Measurements from ENCODE around the gene ANKHD1.
"Not testable (repeated sequence)": the region's sequence is repeated elsewhere in the genome, so short reads cannot be mapped to it uniquely, and the experiment has no call there.

The ANKHD1 gene

GRCh38 chr5:140421375-140421774 lies 19.7 kb downstream of the ANKHD1 start:
- not testable (repeated sequence) for DNase-seq (ENCODE audit: low read depth in 3 of 3)

- DNase-seq (ENCODE audit: low read depth in 3 of 3) = no peak
Measured at GRCh38 chr5:140423609-140424008, 22.0 kb downstream of the ANKHD1 start.

GRCh38 chr5:140424135-140424534 lies 22.5 kb downstream of the ANKHD1 start:
- no peak for DNase-seq (ENCODE audit: low read depth in 3 of 3)

GRCh38 chr5:140427726-140428125 lies 26.1 kb downstream of the ANKHD1 start:
- DNase-seq (ENCODE audit: low read depth in 3 of 3) = not testable (repeated sequence)

GRCh38 chr5:140429724-140430123 lies 28.1 kb downstream of the ANKHD1 start:
- no peak for DNase-seq (ENCODE audit: low read depth in 3 of 3)

GRCh38 chr5:140432212-140432611 lies 30.6 kb downstream of the ANKHD1 start:
- DNase-seq (ENCODE audit: low read depth in 3 of 3) = no peak

GRCh38 chr5:140432916-140433315 lies 31.3 kb downstream of the ANKHD1 start:
- DNase-seq (ENCODE audit: low read depth in 3 of 3) = no peak

GRCh38 chr5:140457368-140457767 lies 55.7 kb downstream of the ANKHD1 start:
- not testable (repeated sequence) for DNase-seq (ENCODE audit: low read depth in 3 of 3)

GRCh38 chr5:140466981-140467742 lies 65.5 kb downstream of the ANKHD1 start:
- no peak for DNase-seq (ENCODE audit: low read depth in 3 of 3)

GRCh38 chr5:140468188-140468587 lies 66.6 kb downstream of the ANKHD1 start:
- DNase-seq (ENCODE audit: low read depth in 3 of 3) = no peak

- no peak for DNase-seq (ENCODE audit: low read depth in 3 of 3)
Measured at GRCh38 chr5:140469259-140469658, 67.6 kb downstream of the ANKHD1 start.

GRCh38 chr5:140480310-140481014 lies 78.8 kb downstream of the ANKHD1 start:
- no peak for DNase-seq (ENCODE audit: low read depth in 3 of 3)

GRCh38 chr5:140481758-140482157 lies 80.1 kb downstream of the ANKHD1 start:
- no peak for DNase-seq (ENCODE audit: low read depth in 3 of 3)

GRCh38 chr5:140483055-140483454 lies 81.4 kb downstream of the ANKHD1 start:
- no peak for DNase-seq (ENCODE audit: low read depth in 3 of 3)

GRCh38 chr5:140488141-140488540 lies 86.5 kb downstream of the ANKHD1 start:
- DNase-seq (ENCODE audit: low read depth in 3 of 3) = not testable (repeated sequence)

- DNase-seq (ENCODE audit: low read depth in 3 of 3) = no peak
Measured at GRCh38 chr5:140488914-140489313, 87.3 kb downstream of the ANKHD1 start.

- DNase-seq (ENCODE audit: low read depth in 3 of 3) = no peak
Measured at GRCh38 chr5:140497897-140498296, 96.3 kb downstream of the ANKHD1 start.

- DNase-seq (ENCODE audit: low read depth in 3 of 3) = no peak
Measured at GRCh38 chr5:140498591-140498990, 97.0 kb downstream of the ANKHD1 start.

GRCh38 chr5:140502834-140503233 lies 101.2 kb downstream of the ANKHD1 start:
- DNase-seq (ENCODE audit: low read depth in 3 of 3) = no peak

- no peak for DNase-seq (ENCODE audit: low read depth in 3 of 3)
Measured at GRCh38 chr5:140509898-140510297, 108.3 kb downstream of the ANKHD1 start.

- no peak for DNase-seq (ENCODE audit: low read depth in 3 of 3)
Measured at GRCh38 chr5:140513124-140513523, 111.5 kb downstream of the ANKHD1 start.

- DNase-seq (ENCODE audit: low read depth in 3 of 3) = no peak
Measured at GRCh38 chr5:140524003-140524402, 122.4 kb downstream of the ANKHD1 start.

- no peak for DNase-seq (ENCODE audit: low read depth in 3 of 3)
Measured at GRCh38 chr5:140540227-140540626, 138.6 kb downstream of the ANKHD1 start.

Measured in stimulated activated CD4-positive, alpha-beta T cell treated with anti-CD3 and anti-CD28 coated beads, TNF-alpha, amount 100 ng/mL, for 48 hours (primary cell).